NCI-H526 (cell line): Measurements from ENCODE around the gene AGPAT3.

Source experiments
- DNase-seq, 2 experiments: peaks; one replicate each; lab custom pipeline; 2025; lab: John Stamatoyannopoulos, UW

The AGPAT3 gene

DNA sequence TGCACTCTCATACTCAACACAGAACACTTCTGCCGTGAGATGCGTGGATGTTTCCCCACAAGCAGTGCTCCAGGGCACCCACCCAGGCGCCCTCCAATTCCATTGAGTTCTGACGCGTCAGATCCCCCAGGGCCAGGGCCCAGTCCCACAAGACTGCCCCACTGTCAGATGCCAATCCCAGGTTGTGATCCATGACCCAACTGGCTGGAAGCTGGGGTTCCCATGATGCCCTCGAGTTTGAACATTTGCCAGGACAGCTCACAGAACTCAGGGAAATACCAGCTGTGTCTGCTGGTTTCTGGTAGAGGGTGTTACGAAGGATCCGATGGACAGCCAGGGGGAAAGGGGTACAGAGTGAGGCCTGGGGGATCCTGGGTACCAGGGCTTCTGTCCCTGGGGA is 58.4 kb downstream of the AGPAT3 start:
- no peak for DNase-seq

DNA sequence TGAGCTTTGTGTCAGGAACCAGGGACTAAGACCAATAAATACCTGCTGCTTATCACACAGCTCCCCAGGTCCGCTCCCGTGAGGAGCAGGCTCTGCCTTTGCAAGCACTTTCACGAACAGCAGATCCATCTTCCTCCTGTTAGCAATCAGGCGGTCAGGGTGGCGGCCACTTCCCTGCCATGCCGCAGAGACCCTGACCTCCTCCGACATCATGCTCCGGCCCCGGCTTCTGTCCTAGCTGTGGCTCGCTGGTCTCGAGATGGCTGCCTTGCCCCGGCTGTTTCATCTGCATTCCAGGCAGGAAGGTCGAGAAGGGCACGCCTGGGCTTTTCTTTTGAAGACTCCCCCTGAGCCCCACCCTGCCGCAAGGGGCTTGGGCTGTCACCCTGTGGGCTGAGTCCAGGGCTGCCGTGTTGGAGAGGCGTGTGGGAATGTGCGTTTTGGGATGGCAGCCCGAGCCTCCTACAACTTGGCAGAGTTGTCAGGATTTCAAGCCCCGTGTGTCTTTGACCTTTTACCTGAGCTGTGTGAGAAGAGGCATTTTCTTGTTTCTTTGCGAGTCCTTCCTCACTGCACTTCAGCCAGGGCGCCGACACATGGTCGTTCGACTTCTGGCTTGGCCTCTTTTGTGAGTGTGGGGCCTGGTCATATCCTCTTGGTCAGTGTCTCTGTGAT is 59.5 kb downstream of the AGPAT3 start:
- DNase-seq, result no peak

- no peak for DNase-seq
Measured at GRCh38 chr21:43925096-43925481, 60.1 kb downstream of the AGPAT3 start.

DNA sequence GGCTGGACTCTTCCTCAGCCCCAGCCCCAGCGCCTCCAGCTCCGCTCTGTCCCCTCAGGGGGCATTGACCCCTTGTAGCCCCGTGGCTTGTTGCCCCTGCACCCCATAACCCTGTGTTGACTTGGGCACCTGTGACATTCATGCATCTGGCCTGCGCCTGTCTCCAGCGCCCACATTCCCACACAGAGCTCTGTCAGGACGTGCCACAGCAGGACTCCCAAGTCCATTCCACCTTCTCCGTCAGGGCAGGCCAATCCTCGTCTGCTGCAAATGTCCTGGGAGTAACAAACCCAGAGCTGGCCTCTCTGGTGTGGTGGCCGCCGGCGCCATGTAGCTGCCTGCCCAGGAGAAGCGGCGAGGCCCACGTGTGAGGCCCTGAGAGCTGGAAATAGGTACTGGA is 60.6 kb downstream of the AGPAT3 start:
- DNase-seq, result no peak

GRCh38 chr21:43926196-43926595 is 61.2 kb downstream of the AGPAT3 start:
- DNase-seq, result no peak

DNA sequence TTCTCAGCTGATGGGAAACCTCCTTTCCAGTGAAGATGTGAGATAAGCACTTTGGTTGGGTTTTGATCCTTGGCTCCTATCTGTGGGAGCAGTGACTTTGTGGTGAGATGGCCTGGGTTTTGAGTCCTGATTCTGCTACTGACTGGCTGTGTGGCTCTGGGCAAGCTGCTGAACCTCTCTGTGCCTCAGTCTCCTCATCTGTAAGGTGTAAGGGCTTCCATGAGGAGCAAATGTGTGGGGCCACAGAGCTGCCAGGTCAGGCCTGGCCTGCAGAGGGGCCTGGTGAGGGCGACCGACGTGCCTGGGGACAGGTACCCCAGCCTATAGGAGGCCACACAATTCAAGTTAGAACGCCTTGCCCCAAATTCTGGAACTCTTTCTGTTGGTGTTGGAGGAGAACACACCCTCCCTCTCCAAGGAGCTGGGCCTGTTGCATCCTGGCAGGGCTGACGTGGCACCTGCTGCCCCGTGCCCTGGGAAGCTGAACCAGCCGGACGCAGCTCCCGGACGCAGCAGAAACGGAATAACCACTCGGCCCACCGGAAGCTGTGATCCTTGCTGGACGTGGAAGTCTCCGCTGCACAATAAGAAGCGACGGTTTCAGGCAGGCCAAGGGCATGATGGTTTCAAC is 62.7 kb downstream of the AGPAT3 start:
- DNase-seq, result no peak

DNA sequence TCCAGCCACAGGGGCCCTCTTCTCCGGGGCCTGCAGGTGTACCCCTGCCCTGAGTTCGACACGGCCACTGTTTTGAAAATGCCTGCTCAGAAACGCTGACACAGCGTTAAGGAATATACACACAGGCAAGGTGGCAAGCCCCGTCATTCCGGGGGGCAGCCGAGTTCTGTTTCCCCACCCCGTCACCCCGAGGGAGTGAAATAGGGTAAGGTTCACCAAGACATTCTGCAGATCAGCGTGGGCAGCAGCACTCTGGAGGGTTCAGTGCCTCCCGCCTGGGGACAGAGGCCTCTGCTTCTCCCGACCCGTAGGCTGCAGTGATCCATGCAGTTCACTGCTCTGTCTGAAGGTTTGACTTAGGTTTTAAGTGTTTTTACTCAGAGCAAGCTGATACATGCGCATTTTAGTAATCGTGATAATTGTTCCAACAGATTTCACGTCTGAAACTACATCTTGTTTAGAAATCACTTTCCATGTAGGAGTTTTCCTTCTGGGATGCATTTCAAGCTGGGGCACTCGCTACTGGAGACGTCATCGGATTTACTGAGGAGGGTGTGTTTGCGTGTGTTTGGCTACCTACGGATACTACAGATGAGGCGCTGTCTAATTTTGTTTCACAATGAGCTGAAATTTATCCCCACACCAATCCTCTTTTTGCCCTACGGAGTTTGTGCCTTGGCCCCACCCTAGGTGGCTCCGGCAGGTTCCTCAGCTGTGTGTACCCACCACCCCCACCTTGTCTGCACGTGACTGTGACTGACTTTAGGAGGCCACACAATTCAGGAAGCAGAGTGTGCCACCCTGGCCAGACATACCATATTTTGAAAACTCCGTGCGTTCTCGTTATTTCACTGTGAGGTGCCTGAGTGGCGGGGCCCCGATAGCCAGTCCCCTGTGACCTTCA is 63.5 kb downstream of the AGPAT3 start:
- DNase-seq, result no peak

GRCh38 chr21:43929217-43929971 is 64.4 kb downstream of the AGPAT3 start:
- DNase-seq, result no peak

DNA sequence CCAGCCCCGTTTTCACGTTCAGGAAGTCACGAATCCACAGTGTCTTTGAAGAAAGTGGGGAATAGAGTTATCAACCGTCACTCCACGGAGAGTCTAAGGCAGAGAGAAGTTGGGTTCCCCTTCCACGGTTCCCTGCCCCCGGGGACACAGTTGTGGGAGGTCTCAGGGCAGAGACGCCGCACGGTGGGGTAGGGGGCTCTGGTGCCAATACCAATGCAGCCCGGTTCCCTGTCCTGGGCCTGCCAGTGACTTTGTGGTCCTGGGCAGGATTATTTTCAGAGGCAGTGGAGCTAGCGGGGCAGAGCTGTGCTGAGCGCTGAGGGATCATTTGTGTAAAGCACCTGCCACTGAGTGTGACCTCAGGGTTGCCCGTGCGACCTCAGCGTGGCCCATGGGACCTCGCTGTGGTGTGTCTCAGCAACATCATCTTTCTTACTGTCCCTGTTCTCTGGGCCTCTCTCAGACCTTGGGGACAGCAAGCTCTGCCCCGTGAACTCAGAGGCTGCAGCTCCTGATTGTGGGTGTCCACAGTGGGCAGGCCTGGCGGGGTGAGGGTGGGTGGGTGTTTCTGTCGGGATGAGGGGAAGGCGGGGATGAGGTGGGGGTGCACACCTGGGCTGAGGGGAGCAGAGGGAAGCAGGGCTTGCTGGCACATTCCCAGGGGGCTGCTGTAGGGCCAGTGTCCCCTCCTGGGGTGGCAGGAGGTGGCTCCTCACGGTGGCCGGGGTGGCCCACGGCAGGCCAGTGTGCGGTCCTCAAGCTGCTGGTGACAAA is 65.2 kb downstream of the AGPAT3 start:
- DNase-seq, result no peak

- no peak for DNase-seq
Measured at GRCh38 chr21:43930848-43931375, 65.9 kb downstream of the AGPAT3 start.

- no peak for DNase-seq
Measured at GRCh38 chr21:43931489-43931888, 66.5 kb downstream of the AGPAT3 start.

- DNase-seq, result no peak
Measured at GRCh38 chr21:43932005-43932404, 67.0 kb downstream of the AGPAT3 start.

- no peak for DNase-seq
Measured at GRCh38 chr21:43933199-43933598, 68.2 kb downstream of the AGPAT3 start.

GRCh38 chr21:43933680-43934079 is 68.7 kb downstream of the AGPAT3 start:
- no peak for DNase-seq

- DNase-seq, result no peak
Measured at GRCh38 chr21:43934116-43934515, 69.1 kb downstream of the AGPAT3 start.

GRCh38 chr21:43934716-43935705 is 70.0 kb downstream of the AGPAT3 start:
- DNase-seq, result no peak

GRCh38 chr21:43935711-43936110 is 70.7 kb downstream of the AGPAT3 start:
- no peak for DNase-seq

GRCh38 chr21:43936247-43936967 is 71.4 kb downstream of the AGPAT3 start:
- DNase-seq, result no peak
